ENCODE data around the gene MACROD1. TPM values are rescaled to one million over a fixed set of nuclear protein-coding genes. Genes with fewer than 3 reads are reported as not detected.

The MACROD1 gene
- total RNA-seq, 1 donor from 2014 or later: 61.4 TPM

DNA sequence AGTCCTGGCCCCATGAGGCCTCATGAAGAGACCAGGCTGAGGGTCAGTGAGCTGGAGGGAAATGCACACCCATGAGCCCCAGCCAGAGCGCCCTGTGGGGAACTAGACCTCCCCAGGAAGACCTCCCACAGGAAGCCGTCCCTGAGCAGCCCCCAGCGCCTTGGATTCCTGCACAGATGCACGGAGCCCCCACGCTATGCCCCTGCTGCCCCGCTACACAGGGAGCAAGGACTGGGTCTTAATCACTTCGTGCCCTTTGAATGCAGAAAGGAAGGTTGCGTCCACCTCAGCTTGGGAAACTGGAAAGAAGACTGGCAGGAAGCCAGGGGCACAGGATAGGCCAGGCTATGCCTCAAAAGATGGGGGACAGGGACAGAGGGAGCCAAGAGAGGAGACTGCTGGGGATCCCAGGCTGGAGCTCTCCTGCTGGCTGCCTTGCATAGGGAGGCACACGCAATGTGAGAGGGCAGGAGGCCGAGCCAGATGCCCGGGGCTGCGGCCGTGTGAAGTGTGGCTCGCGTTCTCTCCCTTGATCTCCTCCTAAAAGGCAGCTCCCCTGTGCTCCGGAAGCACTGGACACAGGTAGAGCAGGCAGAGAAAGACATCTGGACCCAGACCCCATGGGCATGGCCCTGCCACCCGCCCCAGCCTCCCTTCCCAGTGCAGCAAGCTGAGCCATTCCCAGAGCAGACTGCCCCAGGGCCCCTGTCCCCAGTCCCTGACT lies 32.8 kb downstream of the MACROD1 start:
- Histone ChIP-seq H3K27me3 (no peaks in the 10 kb centered on the region), H3K4me1 (peaks cover 12% of the 10 kb centered on the region), H3K9me3 (no peaks in the 10 kb centered on the region), H3K36me3 (no peaks in the 10 kb centered on the region), H3K4me3 (no peak overlapping the region), H3K27ac (no peak overlapping the region)
- no peak for TF ChIP-seq CTCF (IDR thresholded peaks at IDR 0.05)
- TF ChIP-seq POLR2A (IDR thresholded peaks at IDR 0.05): no peak
- TF ChIP-seq POLR2AphosphoS5 (IDR thresholded peaks at IDR 0.05; ENCODE audit: insufficient read depth in 1 of 2, low read depth in 1 of 2): no peak
- no peak for DNase-seq (ENCODE audit: extremely low spot score in 2 of 2)
- intact Hi-C loops (cut with DNase I): no loop called here

DNA sequence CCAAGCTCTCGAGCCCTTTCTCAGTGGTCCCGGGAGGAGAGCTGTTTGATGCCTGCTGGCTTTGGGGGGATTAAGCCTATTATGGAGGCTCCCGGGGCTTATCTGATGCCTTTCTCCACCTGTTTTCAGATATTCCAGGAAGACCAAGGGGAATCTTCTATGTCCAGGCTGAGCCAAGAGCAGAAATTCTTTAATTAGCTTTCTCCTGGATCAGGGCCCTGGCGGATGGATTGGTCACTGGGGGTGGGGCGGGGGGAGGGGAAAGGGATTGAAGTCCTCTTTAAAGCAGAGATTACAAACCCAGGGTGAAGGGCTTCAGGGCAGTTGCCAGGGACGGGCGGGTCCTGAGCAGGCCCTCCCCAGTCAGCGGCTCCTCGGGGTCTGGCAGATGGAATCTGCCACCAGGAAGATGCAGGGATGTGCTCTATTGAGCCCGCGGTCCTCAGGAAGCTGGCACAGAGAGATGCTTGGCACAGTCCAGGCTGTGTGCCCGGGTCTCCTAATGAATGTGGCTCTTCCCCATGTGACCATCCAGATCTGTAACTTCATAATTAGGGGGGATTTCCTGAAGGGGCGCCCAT lies 33.6 kb downstream of the MACROD1 start:
- intact Hi-C loops (cut with DNase I): no loop called here

GRCh38 chr11:64131683-64132190 lies 34.2 kb downstream of the MACROD1 start:
- DNase-seq (ENCODE audit: extremely low spot score in 2 of 2): no peak
- TF ChIP-seq CTCF (IDR thresholded peaks at IDR 0.05) (no peak), POLR2A (IDR thresholded peaks at IDR 0.05) (no peak), POLR2AphosphoS5 (IDR thresholded peaks at IDR 0.05; ENCODE audit: insufficient read depth in 1 of 2, low read depth in 1 of 2) (no peak)
- Histone ChIP-seq H3K9me3 (no peaks in the 10 kb centered on the region), H3K36me3 (no peaks in the 10 kb centered on the region), H3K4me1 (peaks cover 12% of the 10 kb centered on the region), H3K4me3 (no peak overlapping the region), H3K27me3 (no peaks in the 10 kb centered on the region), H3K27ac (no peak overlapping the region)
- intact Hi-C loops (cut with DNase I): no loop called here

More for the DNA sequence above, 33.6 kb downstream of the MACROD1 start:
- no peaks in the 10 kb centered on the region for H3K36me3 ChIP-seq
- no peak for TF ChIP-seq CTCF (IDR thresholded peaks at IDR 0.05)
- no peak for TF ChIP-seq POLR2A (IDR thresholded peaks at IDR 0.05)
- TF ChIP-seq POLR2AphosphoS5 (IDR thresholded peaks at IDR 0.05; ENCODE audit: insufficient read depth in 1 of 2, low read depth in 1 of 2): no peak
- no peak for DNase-seq (ENCODE audit: extremely low spot score in 2 of 2)
- H3K27me3 ChIP-seq: no peaks in the 10 kb centered on the region
- H3K4me3 ChIP-seq: no peak overlapping the region
- no peaks in the 10 kb centered on the region for H3K9me3 ChIP-seq
- no peak overlapping the region for H3K27ac ChIP-seq
- H3K4me1 ChIP-seq: peaks cover 12% of the 10 kb centered on the region

DNA sequence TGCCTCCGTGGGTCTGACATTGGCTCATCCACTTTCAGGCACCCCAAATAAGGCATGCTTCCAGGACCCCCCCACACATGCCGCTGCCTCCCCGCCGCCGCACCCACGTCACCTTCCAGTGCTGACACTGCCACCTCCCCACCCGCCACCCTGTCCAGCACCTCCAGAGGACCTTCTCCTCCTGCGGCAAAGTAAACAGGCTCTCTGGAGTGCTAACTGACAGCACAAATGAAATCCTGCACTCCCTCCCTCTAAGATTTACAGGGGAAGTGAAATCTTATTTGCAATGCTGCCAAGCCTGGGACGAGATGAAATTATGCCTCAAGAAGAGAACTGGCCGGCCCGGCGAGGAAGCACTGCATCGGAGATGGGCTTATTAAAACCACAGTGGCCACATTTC lies 35.3 kb downstream of the MACROD1 start:
- no peak for TF ChIP-seq POLR2A (IDR thresholded peaks at IDR 0.05)
- Histone ChIP-seq H3K4me1 (peaks cover 11% of the 10 kb centered on the region), H3K4me3 (no peak overlapping the region), H3K27ac (no peak overlapping the region), H3K27me3 (no peaks in the 10 kb centered on the region), H3K36me3 (no peaks in the 10 kb centered on the region), H3K9me3 (no peaks in the 10 kb centered on the region)
- intact Hi-C loops (cut with DNase I): no loop called here
- DNase-seq (ENCODE audit: extremely low spot score in 2 of 2): no peak

GRCh38 chr11:64129403-64129802 lies 36.5 kb downstream of the MACROD1 start:
- H3K36me3 ChIP-seq: no peaks in the 10 kb centered on the region
- H3K27ac ChIP-seq: no peak overlapping the region
- H3K27me3 ChIP-seq: no peaks in the 10 kb centered on the region
- no peaks in the 10 kb centered on the region for H3K4me1 ChIP-seq
- no peak overlapping the region for H3K4me3 ChIP-seq
- no peaks in the 10 kb centered on the region for H3K9me3 ChIP-seq
- DNase-seq (ENCODE audit: extremely low spot score in 2 of 2): no peak
- intact Hi-C loops (cut with DNase I): no loop called here
- TF ChIP-seq POLR2AphosphoS5 (IDR thresholded peaks at IDR 0.05; ENCODE audit: insufficient read depth in 1 of 2, low read depth in 1 of 2) (no peak), POLR2A (IDR thresholded peaks at IDR 0.05) (no peak), CTCF (IDR thresholded peaks at IDR 0.05) (no peak)
